ENCODE results near the gene SLC6A19.

GRCh38 chr5:1152771-1153282 lies 48.6 kb upstream of the SLC6A19 start:
- no peak for TF ChIP-seq CTCF (IDR thresholded peaks at IDR 0.05)
- no peak for TF ChIP-seq POLR2A (IDR thresholded peaks at IDR 0.05)

Measured in tibial nerve (tissue), 3 donors.